WI38 (cell line): ENCODE results near the gene RALGAPA2.

ENCODE experiments used
- H3K4me3 ChIP-seq: 2 replicates; pipeline ENCODE4 v1.5.1; 2011; ENCODE audit warnings: low read depth, mild to moderate bottlenecking, control low read depth, low read length
- TF ChIP-seq, protein P1 (sequence below): IDR thresholded peaks from 2 replicates; pipeline ENCODE4 v1.5.1; 2012; ENCODE audit warnings: low read depth, mild to moderate bottlenecking, control low read depth, low read length

Gene RALGAPA2

DNA sequence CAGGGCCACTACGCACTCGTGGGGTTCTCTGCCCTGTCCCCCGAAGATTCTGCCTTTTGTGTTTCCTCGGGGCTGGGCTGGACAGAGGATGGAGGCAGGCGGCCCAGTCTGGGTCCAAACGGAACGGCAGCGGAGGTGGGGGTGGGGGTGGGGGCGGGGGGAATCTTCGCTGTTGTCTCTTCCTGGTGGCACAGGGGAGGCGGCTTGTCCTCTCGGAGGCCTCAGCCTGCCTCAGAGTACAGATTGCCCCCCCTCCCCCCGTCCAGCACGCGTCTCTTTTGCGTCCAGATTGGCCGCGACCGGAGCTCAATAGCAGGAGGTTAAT, 345.9 kb downstream of the RALGAPA2 start:
- TF ChIP-seq, protein P1, sequence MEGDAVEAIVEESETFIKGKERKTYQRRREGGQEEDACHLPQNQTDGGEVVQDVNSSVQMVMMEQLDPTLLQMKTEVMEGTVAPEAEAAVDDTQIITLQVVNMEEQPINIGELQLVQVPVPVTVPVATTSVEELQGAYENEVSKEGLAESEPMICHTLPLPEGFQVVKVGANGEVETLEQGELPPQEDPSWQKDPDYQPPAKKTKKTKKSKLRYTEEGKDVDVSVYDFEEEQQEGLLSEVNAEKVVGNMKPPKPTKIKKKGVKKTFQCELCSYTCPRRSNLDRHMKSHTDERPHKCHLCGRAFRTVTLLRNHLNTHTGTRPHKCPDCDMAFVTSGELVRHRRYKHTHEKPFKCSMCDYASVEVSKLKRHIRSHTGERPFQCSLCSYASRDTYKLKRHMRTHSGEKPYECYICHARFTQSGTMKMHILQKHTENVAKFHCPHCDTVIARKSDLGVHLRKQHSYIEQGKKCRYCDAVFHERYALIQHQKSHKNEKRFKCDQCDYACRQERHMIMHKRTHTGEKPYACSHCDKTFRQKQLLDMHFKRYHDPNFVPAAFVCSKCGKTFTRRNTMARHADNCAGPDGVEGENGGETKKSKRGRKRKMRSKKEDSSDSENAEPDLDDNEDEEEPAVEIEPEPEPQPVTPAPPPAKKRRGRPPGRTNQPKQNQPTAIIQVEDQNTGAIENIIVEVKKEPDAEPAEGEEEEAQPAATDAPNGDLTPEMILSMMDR, result no peak
- H3K4me3 ChIP-seq, result no peak overlapping the region

DNA sequence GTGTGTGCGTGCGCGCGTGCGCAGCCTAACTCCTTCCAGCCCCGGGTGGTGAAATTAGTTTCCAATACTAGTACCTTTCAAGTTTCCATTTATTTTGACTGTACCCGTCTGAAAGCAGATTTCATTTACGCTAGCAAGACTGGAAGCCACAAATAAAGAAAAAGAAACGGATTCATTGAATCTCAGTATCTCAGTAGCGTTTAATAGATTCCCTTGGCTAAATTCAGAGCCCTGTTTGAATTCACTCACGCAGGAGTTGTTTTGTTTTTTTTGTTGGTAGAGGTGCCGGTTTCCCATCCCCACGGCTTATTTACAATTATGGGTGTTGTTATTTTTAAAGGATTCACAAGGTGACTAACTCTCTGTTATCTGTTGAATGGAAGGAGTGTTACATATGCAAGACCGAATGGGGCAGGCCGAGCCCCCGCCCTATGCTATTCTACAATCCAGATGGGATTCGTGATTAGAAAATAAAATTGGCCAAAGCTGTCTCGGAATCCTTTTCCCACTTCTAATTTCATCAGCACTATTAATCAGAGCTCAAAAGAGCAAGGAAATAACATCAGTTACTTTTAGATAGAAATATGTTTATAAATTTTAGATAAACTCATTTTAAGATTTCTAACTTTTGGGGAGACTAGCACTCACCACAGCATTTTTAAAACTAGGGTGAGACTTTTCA, 346.8 kb downstream of the RALGAPA2 start:
- no peak overlapping the region for H3K4me3 ChIP-seq
- TF ChIP-seq, protein P1, result no peak

DNA sequence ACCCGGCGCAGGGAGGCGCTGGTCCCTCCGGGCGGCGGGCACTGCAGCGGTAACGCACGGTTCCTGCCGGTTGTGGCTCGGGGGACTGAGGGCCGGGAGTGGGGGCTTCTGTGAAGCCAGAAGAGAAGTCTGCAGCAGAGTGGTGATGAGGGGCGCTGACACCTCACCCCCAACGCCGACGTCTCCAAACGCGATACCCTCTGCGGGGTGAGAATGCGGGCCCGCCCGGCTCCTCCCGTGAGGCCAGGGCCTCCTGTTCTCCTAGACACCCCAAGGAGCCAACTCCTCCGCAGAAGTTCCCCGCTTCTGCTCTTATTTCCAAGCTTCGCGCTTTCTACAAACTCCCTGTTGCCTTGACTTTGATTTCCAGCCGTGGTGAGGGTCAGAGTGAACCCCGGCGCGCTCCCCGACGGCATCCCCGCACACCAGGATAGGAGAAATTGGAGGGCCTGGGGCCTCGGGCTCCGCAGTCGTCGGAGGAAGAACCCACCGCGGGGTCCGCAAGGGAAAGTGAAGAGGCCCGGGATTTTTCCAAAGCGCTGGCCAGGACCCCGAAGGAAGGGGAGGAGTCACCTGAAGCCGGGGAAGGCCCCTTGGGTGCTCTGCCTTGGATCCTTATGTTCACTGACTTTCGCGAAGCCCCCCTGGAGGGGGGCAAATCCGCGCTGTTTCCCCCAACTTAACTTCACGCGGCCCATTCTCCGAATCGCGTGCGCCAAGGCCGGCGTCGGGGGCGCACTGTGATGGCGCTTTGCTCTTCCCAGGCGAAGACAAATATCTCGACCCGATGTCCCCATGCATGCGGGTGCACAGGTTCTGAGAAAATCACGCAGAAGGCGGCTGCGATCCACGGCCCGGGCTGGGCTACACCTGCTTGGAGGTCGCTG, 347.6 kb downstream of the RALGAPA2 start:
- TF ChIP-seq, protein P1, result no peak
- no peak overlapping the region for H3K4me3 ChIP-seq

DNA sequence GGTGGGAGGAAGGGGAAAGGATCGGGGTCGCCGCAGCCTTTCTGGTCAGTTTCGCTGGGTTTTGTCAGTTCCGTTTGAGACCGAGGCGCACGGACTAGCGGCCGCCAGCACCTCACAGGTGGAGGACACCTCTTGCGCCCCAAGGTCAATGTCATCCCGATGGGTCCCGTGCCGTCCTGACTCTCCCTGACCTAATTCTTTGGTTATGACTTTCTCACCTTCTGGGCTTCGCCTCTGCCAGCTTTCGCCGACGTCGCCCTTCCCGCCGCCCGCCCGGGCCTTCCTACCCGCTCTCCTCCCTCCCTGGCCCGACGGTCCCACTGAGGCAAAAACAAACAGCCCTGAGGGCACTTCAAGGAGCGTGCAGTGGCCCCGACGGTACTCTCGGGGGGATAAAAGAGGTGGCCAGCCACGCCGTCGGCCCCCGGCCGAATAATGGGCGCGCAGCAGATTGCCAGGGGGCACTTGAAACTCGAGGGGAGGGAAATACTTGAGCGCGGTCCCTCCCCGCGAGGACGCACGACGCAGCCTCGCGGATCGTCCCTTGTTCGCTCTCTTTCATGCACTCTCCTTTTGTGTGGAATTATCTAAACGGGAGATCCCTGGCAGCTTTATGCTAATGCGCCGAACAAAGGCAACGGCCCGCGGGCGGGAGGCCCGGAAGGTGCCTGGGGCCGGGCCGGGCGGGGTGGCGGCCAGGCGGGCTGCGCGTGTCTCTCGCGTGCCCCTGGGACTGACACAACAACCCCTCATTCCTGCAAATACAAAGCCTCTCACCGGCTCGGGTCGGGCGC, 348.4 kb downstream of the RALGAPA2 start:
- TF ChIP-seq, protein P1, result no peak
- no peak overlapping the region for H3K4me3 ChIP-seq

DNA sequence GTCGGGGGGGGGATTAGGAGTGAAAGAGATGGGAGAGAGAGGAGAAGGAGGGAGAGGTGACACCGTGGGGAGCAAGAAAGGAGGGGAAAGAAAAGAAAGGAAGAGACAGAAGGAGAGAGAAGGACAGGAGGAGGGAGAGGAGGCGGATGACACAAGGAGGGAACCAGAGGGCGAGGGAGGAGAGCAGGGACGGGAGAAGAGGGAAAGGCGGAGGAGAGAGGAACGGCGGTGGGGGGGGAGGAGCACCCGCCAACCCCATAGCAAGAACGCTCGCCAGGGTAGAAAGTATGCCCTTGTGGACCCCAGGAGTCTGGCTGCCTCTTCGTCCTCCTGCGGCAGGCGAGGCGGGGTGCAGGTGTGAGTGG, 349.0 kb downstream of the RALGAPA2 start:
- TF ChIP-seq, protein P1, result no peak
- no peak overlapping the region for H3K4me3 ChIP-seq

DNA sequence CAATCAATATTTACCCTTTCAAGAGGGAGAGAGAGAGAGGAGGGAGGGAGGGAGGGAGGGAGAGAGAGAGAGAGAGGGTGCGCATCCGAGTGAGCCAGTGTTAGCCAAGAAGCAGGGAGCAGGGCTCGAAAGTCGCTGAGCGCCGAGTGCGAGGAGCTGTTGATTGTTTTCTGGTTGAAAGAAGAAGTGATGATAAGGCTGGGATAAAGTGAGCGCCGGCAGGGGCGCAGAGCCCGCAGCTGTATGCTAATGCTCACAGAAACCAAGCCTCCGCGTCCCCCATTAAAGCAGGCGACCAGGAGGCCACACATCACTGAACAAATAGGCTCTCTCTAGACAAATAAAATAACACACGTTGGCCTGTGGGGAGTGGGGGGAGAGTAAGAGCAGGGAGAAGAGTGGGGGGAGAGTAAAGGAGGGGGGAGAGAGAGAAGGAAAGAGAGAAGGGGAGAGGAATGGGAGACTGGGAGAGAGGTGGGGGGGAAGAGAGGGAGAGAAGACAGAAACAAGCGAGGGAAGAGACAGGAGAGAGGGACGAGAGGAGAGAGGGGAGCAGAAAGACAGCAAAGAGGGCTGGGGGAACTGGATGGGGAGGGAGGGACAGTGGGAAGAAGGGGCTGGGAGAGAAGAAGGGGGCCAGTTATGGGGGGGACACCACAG, 349.5 kb downstream of the RALGAPA2 start:
- H3K4me3 ChIP-seq, result no peak overlapping the region
- TF ChIP-seq, protein P1, result no peak
